Adrenal gland (tissue), 12 donors: ENCODE data around the gene TCF7L1. TPM values are rescaled to one million over a fixed set of nuclear protein-coding genes. Genes with fewer than 3 reads are reported as not detected.

Experiments
- DNase-seq, 7 donors: peaks; one replicate each; pipeline ENCODE4 v3.0.0-alpha.2; 2019 to 2020
- H3K27ac ChIP-seq, 5 donors: fragments of 200-600 bp; sonication (generic) in 4 of 5; 1 replicate in 3 of 5; 2 replicates in 2 of 5; pipeline versions ENCODE4 v1.5.1 to v1.8.0; 2016 to 2020; ENCODE audit warnings: mild to moderate bottlenecking in 1 of 5
- H3K27me3 ChIP-seq: fragments of 200-600 bp; 2 replicates; pipeline ENCODE4 v1.8.0; 2021
- H3K36me3 ChIP-seq, 2 donors: fragments of 200-600 bp; replicated peaks in 1 of 2; 1 replicate in 1 of 2; 2 replicates in 1 of 2; pipeline versions ENCODE4 v1.5.1 to v1.8.0; 2018 to 2022
- H3K4me1 ChIP-seq, 2 donors: fragments of 200-600 bp; replicated peaks in 1 of 2; 1 replicate in 1 of 2; 2 replicates in 1 of 2; pipeline versions ENCODE4 v1.5.1 to v1.8.0; 2018 to 2021
- H3K4me3 ChIP-seq, 4 donors: fragments of 200-600 bp; sonication (generic) in 3 of 4; one replicate each; pipeline ENCODE4 v1.5.1; 2016 to 2018
- H3K9me3 ChIP-seq, 3 donors: fragments of 200-600 bp; sonication (generic) in 1 of 3; replicated peaks in 1 of 3; 1 replicate in 2 of 3; 2 replicates in 1 of 3; pipeline versions ENCODE4 v1.5.1 to v1.8.0; 2016 to 2021
- CTCF ChIP-seq, 6 experiments: fragments of 450-650 bp in 4 of 6; fragments of 200-600 bp in 2 of 6; sonication (generic) in 1 of 6; IDR thresholded peaks; 1 replicate in 5 of 6; 2 replicates in 1 of 6; pipeline versions ENCODE4 v1.5.1 to v1.8.0; 2016 to 2021; ENCODE audit warnings: antibody characterized with exemption in 6 of 6, mild to moderate bottlenecking in 2 of 6, moderate library complexity in 1 of 6
- POLR2A ChIP-seq, 2 donors: fragments of 450-650 bp; IDR thresholded peaks; one replicate each; pipeline ENCODE4 v1.6.1; 2017; ENCODE audit warnings: antibody characterized with exemption in 2 of 2, mild to moderate bottlenecking in 2 of 2, moderate library complexity in 1 of 2
- WGBS, 4 donors: extraction: QIAGEN DNeasy Blood & Tissue Kit in 2 of 4; methylation state at CpG; one replicate each; pipeline versions ENCODE4 v1.1.5 to v1.1.7; 2013 to 2017; 5-methylcytosine and 5-hydroxymethylcytosine counted together
- intact Hi-C, 2 donors: fragments of 100-400 bp; cut with DNase I; formaldehyde crosslinking; loops; one replicate each; pipeline versions ENCODE4 v1.14.1 to v1.15.0; 2022 to 2023
- polyA plus RNA-seq, 3 donors: library from polyadenylated mRNA; stranded (reverse); fragments of 200-250 nt in 2 of 3; fragments of 350-450 nt in 1 of 3; fragmentation: Illumina TruSeq in 1 of 3; extraction: RNeasy Lipid Tissue Mini Kit (QIAGEN cat#74804) in 1 of 3; gene quantifications; one replicate each; pipeline ENCODE4 v1.2.3, GENCODE V29; 2013 to 2014
- total RNA-seq, 9 donors: library from RNA; depleted of rRNA in 4 of 9; stranded (reverse); fragments of >200 nt in 4 of 9; fragments of 120-200 nt in 1 of 9; fragmentation: NEBNext Ultra II Directional in 1 of 9; extraction: Animal tissue kit (Norgen Biotek cat#: 25700) in 1 of 9; gene quantifications; one replicate each; pipeline versions ENCODE4 v1.1.0 to v1.2.4, GENCODE V29; 2013 to 2023
- donor health status: healthy with polysubstance abuse.
- donor health status: Bipolar disorder and iron deficiency.
- donor health status: DM: yes; HTN: yes; CAD: no.
- donor health status: DM: no; HTN: no; CAD: no.
- donor health status: DM: no; HTN: no; CAD: no.
- donor health status: DM: yes; HTN: yes; CAD: no.

The TCF7L1 gene
- total and polyA plus RNA-seq, 12 donors: 0.36 to 8.9 (median 3.2) TPM

DNA sequence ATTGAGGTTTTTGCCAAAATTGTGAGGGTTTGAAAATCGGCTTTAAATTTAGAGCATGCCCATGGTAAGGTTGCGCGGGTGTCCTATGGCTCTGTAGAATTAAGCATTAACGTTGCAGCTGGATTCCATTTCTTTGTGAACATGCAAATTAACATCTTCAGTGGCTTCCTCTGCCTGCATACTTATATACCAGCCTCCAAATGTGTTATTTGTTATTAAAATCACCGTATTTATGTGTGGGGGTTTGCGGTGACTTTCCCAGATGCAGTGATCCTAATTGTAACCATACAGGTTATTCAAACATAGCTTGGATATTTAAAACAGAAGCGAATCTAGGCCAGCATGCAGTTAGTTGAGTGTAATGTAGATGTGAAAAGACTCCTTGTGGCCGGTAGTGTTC is 114.4 kb downstream of the TCF7L1 start:
- no peaks in the 10 kb centered on the region for H3K36me3 ChIP-seq
- no peak for DNase-seq
- no peak overlapping the region for H3K4me3 ChIP-seq
- WGBS, 4 donors: 81 to 88% (median 86%) methylated on average over 8 of the region's 8 CpGs
- no peaks in the 10 kb centered on the region for H3K27me3 ChIP-seq
- intact Hi-C loops: no loop called here
- peaks cover 0 to 14% of the 10 kb centered on the region in 2 donors for H3K4me1 ChIP-seq
- no peak overlapping the region for H3K27ac ChIP-seq
- no peaks in the 10 kb centered on the region for H3K9me3 ChIP-seq
- TF ChIP-seq POLR2A (IDR thresholded peaks at IDR 0.05) (no peak), CTCF (IDR thresholded peaks at IDR 0.05) (no peak)

- intact Hi-C loops: no loop called here
- no peak for DNase-seq
- Histone ChIP-seq H3K4me3 (no peak overlapping the region), H3K27me3 (no peaks in the 10 kb centered on the region), H3K9me3 (no peaks in the 10 kb centered on the region), H3K36me3 (no peaks in the 10 kb centered on the region), H3K4me1 (peaks cover 0 to 14% of the 10 kb centered on the region in 2 donors), H3K27ac (peak overlapping the region in 1 of 5 donors; percentile 75)
- 41 to 78% (median 69%) methylated on average over 7 of the region's 7 CpGs for WGBS, 4 donors
- no peak for TF ChIP-seq POLR2A (IDR thresholded peaks at IDR 0.05)
- TF ChIP-seq CTCF (IDR thresholded peaks at IDR 0.05): no peak
Measured at GRCh38 chr2:85248773-85249509, 115.7 kb downstream of the TCF7L1 start.

DNA sequence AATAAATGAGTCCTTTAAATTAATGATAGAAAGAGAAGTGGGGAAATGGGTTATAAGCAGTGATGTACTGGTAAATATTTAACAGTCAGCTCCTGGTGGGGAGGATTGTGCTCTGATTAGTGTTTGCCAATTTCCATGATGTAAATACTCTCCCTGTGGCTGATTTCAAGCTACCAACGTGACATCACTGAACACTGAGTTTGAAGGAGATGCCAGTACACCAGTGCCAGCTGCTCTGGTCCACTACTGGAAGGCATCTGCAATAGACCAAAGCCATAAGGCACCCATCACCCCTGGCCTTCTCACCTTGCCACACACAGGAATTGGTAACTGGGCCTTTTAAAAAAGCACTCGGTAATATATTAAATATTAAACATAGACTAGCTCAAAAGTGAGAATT is 116.9 kb downstream of the TCF7L1 start:
- DNase-seq: no peak
- 67 to 86% (median 76%) methylated on average over 2 of the region's 2 CpGs for WGBS, 4 donors
- H3K4me3 ChIP-seq: no peak overlapping the region
- no peaks in the 10 kb centered on the region for H3K27me3 ChIP-seq
- H3K27ac ChIP-seq: no peak overlapping the region
- intact Hi-C loops: no loop called here
- no peak for TF ChIP-seq CTCF (IDR thresholded peaks at IDR 0.05)
- no peak for TF ChIP-seq POLR2A (IDR thresholded peaks at IDR 0.05)
- H3K4me1 ChIP-seq: peaks cover 0 to 14% of the 10 kb centered on the region in 2 donors
- no peaks in the 10 kb centered on the region for H3K36me3 ChIP-seq
- no peaks in the 10 kb centered on the region for H3K9me3 ChIP-seq

DNA sequence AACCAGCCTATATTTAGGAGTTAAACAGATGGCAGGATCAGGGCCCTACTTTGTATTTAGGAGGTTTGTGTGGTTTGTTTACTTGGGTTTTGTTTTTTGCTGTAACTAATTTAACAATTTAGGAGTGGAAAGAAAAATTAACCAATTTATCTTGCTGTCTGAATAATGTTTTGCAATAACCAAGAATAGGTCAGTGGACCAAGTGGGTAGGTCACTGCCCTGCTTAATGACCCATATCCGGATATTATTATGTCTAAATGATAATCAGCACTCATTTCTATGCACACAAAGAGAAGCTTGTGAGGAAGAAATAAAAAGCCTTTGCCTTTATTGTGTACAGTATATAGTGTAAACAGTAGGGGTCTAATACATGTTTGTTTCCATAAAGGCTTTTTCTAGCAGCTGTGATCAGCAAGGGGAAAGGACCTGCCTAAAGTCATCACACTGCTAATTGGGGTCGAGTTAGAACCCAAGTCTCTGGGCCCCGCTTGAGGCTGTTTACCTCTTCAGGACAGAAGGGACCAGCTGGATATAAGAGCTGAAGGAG is 118.0 kb downstream of the TCF7L1 start:
- H3K9me3 ChIP-seq: no peaks in the 10 kb centered on the region
- TF ChIP-seq CTCF (IDR thresholded peaks at IDR 0.05) (no peak), POLR2A (IDR thresholded peaks at IDR 0.05) (no peak)
- no peaks in the 10 kb centered on the region for H3K36me3 ChIP-seq
- intact Hi-C loops: no loop called here
- no peak overlapping the region for H3K4me3 ChIP-seq
- WGBS, 4 donors: 64 to 81% (median 66%) methylated on average over 3 of the region's 3 CpGs
- peaks cover 0 to 24% of the 10 kb centered on the region in 2 donors for H3K4me1 ChIP-seq
- DNase-seq: no peak
- no peak overlapping the region for H3K27ac ChIP-seq
- no peaks in the 10 kb centered on the region for H3K27me3 ChIP-seq
